Type B pancreatic cell (in vitro differentiated cells): ENCODE measurements around the gene C3orf18. TPM values are rescaled to one million over a fixed set of nuclear protein-coding genes. Genes with fewer than 3 reads are reported as not detected.
A peak's percentile ranks its signal among the peaks of the same experiment; 100 is the strongest.

Experiments used
- DNase-seq: peaks from one replicate; pipeline ENCODE4 v3.0.0; 2021; ENCODE audit warnings: mixed read lengths; ENCODE audit not compliant: unreplicated experiment; ENCODE audit errors: extremely low spot score
- H3K27ac Mint-ChIP-seq: 2 replicates; pipeline ENCODE4 v1.8.0; 2021; ENCODE audit warnings: mild to moderate bottlenecking, mixed read lengths
- H3K27me3 Mint-ChIP-seq: 2 replicates; pipeline ENCODE4 v1.8.0; 2021; ENCODE audit warnings: mixed read lengths
- H3K36me3 Mint-ChIP-seq: 2 replicates; pipeline ENCODE4 v1.8.0; 2021; ENCODE audit warnings: mixed read lengths
- H3K4me1 Mint-ChIP-seq: one replicate; pipeline ENCODE4 v1.8.0; 2021; ENCODE audit warnings: mixed read lengths; ENCODE audit not compliant: unreplicated experiment
- H3K4me3 Mint-ChIP-seq: 2 replicates; pipeline ENCODE4 v1.8.0; 2021; ENCODE audit warnings: mild to moderate bottlenecking, mixed read lengths
- H3K9me3 Mint-ChIP-seq: 2 replicates; pipeline ENCODE4 v1.8.0; 2021; ENCODE audit warnings: mixed read lengths
- total RNA-seq: library from RNA; stranded (reverse); gene quantifications from 2 replicates; pipeline ENCODE4 v1.2.1, GENCODE V29; 2021; ENCODE audit warnings: low replicate concordance
- TF ChIP-seq, protein P1 (sequence below): fragments of 200-600 bp; sonication (generic); conservative IDR thresholded peaks from 2 replicates; pipeline ENCODE4 v1.5.0; 2021; ENCODE audit warnings: antibody characterized with exemption, mild to moderate bottlenecking

C3orf18 gene
- total RNA-seq, 1 donor from 2014 or later = 11.9 TPM

GRCh38 chr3:50585919-50586762 lies 18.6 kb upstream of the C3orf18 start:
- Mint-ChIP-seq H3K27ac (no peak overlapping the region), H3K4me3 (no peak overlapping the region), H3K36me3 (no peaks in the 10 kb centered on the region), H3K27me3 (no peaks in the 10 kb centered on the region), H3K9me3 (no peaks in the 10 kb centered on the region), H3K4me1 (no peaks in the 10 kb centered on the region)
- TF ChIP-seq, protein P1, sequence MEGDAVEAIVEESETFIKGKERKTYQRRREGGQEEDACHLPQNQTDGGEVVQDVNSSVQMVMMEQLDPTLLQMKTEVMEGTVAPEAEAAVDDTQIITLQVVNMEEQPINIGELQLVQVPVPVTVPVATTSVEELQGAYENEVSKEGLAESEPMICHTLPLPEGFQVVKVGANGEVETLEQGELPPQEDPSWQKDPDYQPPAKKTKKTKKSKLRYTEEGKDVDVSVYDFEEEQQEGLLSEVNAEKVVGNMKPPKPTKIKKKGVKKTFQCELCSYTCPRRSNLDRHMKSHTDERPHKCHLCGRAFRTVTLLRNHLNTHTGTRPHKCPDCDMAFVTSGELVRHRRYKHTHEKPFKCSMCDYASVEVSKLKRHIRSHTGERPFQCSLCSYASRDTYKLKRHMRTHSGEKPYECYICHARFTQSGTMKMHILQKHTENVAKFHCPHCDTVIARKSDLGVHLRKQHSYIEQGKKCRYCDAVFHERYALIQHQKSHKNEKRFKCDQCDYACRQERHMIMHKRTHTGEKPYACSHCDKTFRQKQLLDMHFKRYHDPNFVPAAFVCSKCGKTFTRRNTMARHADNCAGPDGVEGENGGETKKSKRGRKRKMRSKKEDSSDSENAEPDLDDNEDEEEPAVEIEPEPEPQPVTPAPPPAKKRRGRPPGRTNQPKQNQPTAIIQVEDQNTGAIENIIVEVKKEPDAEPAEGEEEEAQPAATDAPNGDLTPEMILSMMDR = no peak
- no peak for DNase-seq

DNA sequence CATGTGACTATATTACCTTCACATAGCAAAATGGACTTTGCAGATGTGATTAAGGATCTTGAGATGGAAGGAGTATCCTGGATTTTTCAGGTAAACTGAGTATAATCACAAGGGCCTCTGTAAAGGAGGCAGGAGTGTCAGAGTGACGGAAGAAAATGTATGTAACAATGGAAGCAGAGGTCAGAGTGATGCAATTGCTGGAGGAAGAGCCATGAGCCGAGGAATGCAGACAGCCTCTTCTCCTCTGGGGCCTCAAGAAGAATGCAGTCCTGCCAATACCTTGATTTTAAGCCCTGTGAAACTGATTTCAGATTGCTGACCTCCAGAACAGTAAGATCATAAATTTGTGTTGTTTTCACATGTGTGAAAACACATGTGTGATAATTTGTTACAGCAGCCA lies 16.8 kb upstream of the C3orf18 start:
- no peak overlapping the region for H3K4me3 Mint-ChIP-seq
- no peaks in the 10 kb centered on the region for H3K4me1 Mint-ChIP-seq
- TF ChIP-seq, protein P1 = no peak
- H3K27ac Mint-ChIP-seq = peak overlapping the region; percentile 32
- DNase-seq = no peak
- H3K9me3 Mint-ChIP-seq = no peaks in the 10 kb centered on the region
- H3K36me3 Mint-ChIP-seq = no peaks in the 10 kb centered on the region
- no peaks in the 10 kb centered on the region for H3K27me3 Mint-ChIP-seq

DNA sequence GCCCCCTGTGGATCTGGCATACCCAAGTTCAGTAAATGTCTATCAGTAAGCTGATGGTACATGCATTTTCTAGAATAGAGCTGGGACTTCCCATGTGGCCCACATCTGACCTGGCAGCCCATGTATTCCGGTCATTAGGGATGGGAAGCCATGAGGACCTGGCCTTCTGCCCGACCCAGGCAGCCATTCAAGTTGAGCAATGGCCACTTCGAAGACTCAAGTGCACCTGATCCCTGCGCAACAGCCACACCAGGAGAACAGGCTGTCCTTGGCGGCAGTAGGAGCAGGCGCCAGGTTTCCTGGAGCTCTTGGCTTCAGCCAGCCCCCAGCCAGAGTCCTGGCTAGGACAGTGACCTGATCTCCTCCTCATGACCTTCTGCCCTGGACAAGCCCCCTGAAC lies 16.4 kb upstream of the C3orf18 start:
- Mint-ChIP-seq H3K9me3 (no peaks in the 10 kb centered on the region), H3K27me3 (no peaks in the 10 kb centered on the region), H3K4me3 (no peak overlapping the region), H3K36me3 (no peaks in the 10 kb centered on the region), H3K4me1 (no peaks in the 10 kb centered on the region), H3K27ac (peak overlapping the region; percentile 32)
- TF ChIP-seq, protein P1 = no peak
- DNase-seq = no peak

DNA sequence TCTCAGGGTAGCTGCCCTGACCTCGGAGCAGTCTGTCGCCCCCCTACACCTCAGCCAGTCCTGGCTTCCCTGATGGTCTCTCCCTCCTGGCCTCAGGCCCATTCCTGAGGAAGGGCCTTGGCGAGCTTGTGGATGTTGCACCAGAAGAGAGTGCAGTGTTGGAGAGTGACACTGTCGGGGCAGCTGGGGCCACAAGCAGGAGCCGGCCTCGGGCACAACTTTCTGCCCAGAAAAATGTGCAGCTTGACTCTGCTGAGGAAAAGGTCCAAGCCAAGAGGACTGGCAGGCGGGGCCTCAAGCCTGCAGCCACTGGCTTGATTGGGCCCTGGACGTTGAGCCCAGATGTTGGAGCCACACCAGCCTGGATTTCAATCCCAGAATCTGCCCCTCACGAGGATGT lies 14.5 kb upstream of the C3orf18 start:
- no peaks in the 10 kb centered on the region for H3K4me1 Mint-ChIP-seq
- no peaks in the 10 kb centered on the region for H3K36me3 Mint-ChIP-seq
- no peak overlapping the region for H3K27ac Mint-ChIP-seq
- TF ChIP-seq, protein P1 = no peak
- no peaks in the 10 kb centered on the region for H3K9me3 Mint-ChIP-seq
- DNase-seq = no peak
- H3K27me3 Mint-ChIP-seq = no peaks in the 10 kb centered on the region
- H3K4me3 Mint-ChIP-seq = no peak overlapping the region

GRCh38 chr3:50581459-50581842 lies 13.9 kb upstream of the C3orf18 start:
- no peaks in the 10 kb centered on the region for H3K9me3 Mint-ChIP-seq
- no peaks in the 10 kb centered on the region for H3K27me3 Mint-ChIP-seq
- H3K4me3 Mint-ChIP-seq = no peak overlapping the region
- H3K36me3 Mint-ChIP-seq = no peaks in the 10 kb centered on the region
- no peaks in the 10 kb centered on the region for H3K4me1 Mint-ChIP-seq
- TF ChIP-seq, protein P1 = no peak
- H3K27ac Mint-ChIP-seq = no peak overlapping the region
- no peak for DNase-seq
